Esophagus muscularis mucosa (tissue), 4 donors: ENCODE data around the gene RABAC1. TPM values are rescaled to one million over a fixed set of nuclear protein-coding genes. Genes with fewer than 3 reads are reported as not detected.

Source experiments
- DNase-seq: peaks from one replicate; pipeline ENCODE4 v3.0.0-alpha.2; 2017; ENCODE audit errors: extremely low spot score
- H3K27ac ChIP-seq, 4 donors: fragments of 200-600 bp; sonication (generic); replicated peaks in 1 of 4; 1 replicate in 3 of 4; 2 replicates in 1 of 4; pipeline ENCODE4 v1.5.1; 2016 to 2019; ENCODE audit warnings: mild to moderate bottlenecking in 1 of 4
- H3K27me3 ChIP-seq, 4 donors: fragments of 200-600 bp; sonication (generic); one replicate each; pipeline versions ENCODE4 v1.5.1 to v1.6.0; 2016 to 2019
- H3K36me3 ChIP-seq, 4 donors: fragments of 200-600 bp; sonication (generic); one replicate each; pipeline ENCODE4 v1.5.1; 2016 to 2019
- H3K4me1 ChIP-seq, 4 donors: fragments of 200-600 bp; sonication (generic); one replicate each; pipeline ENCODE4 v1.5.1; 2016 to 2019
- H3K4me3 ChIP-seq, 4 donors: fragments of 200-600 bp; sonication (generic); 1 replicate in 2 of 4; 2 replicates in 2 of 4; pipeline ENCODE4 v1.5.1; 2016 to 2019; ENCODE audit warnings: mild to moderate bottlenecking in 4 of 4, moderate library complexity in 1 of 4
- H3K9me3 ChIP-seq, 4 donors: fragments of 200-600 bp; sonication (generic); 1 replicate in 3 of 4; 2 replicates in 1 of 4; pipeline ENCODE4 v1.5.1; 2016 to 2019
- EP300 ChIP-seq: sonication (generic); formaldehyde crosslinking; IDR thresholded peaks from one replicate; pipeline ENCODE4 v1.6.1; 2017; ENCODE audit warnings: antibody characterized with exemption
- POLR2A ChIP-seq: fragments of 450-650 bp; IDR thresholded peaks from one replicate; pipeline ENCODE4 v1.6.1; 2017; ENCODE audit warnings: antibody characterized with exemption, moderate library complexity, mild to moderate bottlenecking, low read depth
- POLR2AphosphoS5 ChIP-seq, 2 donors: sonication (generic); formaldehyde crosslinking; IDR thresholded peaks; one replicate each; pipeline ENCODE4 v1.6.1; 2017; ENCODE audit warnings: antibody characterized with exemption in 2 of 2
- WGBS: methylation state at CpG from one replicate; pipeline ENCODE4 v1.1.5; 2018; 5-methylcytosine and 5-hydroxymethylcytosine counted together
- intact Hi-C: fragments of 100-400 bp; cut with DNase I; formaldehyde crosslinking; loops from one replicate; pipeline ENCODE4 v1.15.1; 2023
- total RNA-seq, 4 donors: library from RNA; depleted of rRNA; stranded (reverse); fragments of >200 nt; gene quantifications; one replicate each; pipeline versions ENCODE4 v1.1.0 to v1.2.1, GENCODE V29; 2016
- TF ChIP-seq, protein P1 (sequence below), 3 experiments: fragments of 200-600 bp in 2 of 3; fragments of 450-650 bp in 1 of 3; sonication (generic) in 2 of 3; IDR thresholded peaks; one replicate each; pipeline ENCODE4 v1.5.1; 2017 to 2019; ENCODE audit warnings: antibody characterized with exemption in 3 of 3, mild to moderate bottlenecking in 2 of 3, moderate library complexity in 1 of 3

The RABAC1 gene
- total RNA-seq, 4 donors from 2014 or later: 142 to 250 (median 201) TPM

DNA sequence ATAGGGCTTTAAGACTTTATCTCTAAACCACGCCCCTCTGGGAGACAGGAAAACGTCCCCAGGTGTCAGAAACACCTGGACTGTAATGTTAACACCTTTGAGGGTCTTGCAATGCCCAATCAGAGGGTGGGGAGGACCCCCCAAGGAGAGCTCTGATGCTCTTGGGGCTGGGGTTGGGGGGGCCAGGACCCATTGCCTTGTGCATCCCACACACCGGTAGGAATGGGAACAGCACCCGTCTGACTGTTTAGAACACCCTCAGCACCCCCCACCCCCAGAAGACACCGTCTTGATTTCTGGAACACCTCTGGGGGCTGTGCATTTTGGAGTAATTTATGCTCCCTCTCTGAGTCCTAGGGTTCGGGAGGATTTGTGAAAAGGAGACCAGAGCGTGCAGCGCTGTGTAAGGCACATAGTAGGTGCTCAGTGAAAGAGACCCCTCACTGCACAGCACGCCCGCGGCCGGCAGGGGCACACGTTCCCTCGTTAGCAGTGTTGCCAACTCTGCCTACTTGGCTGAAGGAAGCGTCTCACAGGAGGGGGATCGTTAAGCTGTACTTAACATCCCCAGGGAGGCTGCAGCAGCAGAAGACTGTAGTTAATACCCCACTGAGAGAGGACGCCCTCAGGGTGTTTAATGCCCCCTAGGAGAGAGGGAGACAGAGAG lies 28.1 kb downstream of the RABAC1 start:
- no peak overlapping the region for H3K27ac ChIP-seq
- peaks cover 5 to 100% (median 87%) of the 10 kb centered on the region in 4 donors for H3K27me3 ChIP-seq
- H3K36me3 ChIP-seq: no peaks in the 10 kb centered on the region
- intact Hi-C loops: no loop called here
- 6% methylated on average over 16 of the region's 17 CpGs for WGBS
- peaks cover 17 to 47% (median 44%) of the 10 kb centered on the region in 4 donors for H3K4me1 ChIP-seq
- DNase-seq: no peak
- TF ChIP-seq, protein P1, sequence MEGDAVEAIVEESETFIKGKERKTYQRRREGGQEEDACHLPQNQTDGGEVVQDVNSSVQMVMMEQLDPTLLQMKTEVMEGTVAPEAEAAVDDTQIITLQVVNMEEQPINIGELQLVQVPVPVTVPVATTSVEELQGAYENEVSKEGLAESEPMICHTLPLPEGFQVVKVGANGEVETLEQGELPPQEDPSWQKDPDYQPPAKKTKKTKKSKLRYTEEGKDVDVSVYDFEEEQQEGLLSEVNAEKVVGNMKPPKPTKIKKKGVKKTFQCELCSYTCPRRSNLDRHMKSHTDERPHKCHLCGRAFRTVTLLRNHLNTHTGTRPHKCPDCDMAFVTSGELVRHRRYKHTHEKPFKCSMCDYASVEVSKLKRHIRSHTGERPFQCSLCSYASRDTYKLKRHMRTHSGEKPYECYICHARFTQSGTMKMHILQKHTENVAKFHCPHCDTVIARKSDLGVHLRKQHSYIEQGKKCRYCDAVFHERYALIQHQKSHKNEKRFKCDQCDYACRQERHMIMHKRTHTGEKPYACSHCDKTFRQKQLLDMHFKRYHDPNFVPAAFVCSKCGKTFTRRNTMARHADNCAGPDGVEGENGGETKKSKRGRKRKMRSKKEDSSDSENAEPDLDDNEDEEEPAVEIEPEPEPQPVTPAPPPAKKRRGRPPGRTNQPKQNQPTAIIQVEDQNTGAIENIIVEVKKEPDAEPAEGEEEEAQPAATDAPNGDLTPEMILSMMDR (IDR thresholded peaks at IDR 0.05): no peak
- no peak for TF ChIP-seq POLR2AphosphoS5 (IDR thresholded peaks at IDR 0.05)
- H3K4me3 ChIP-seq: no peak overlapping the region
- no peaks in the 10 kb centered on the region for H3K9me3 ChIP-seq

DNA sequence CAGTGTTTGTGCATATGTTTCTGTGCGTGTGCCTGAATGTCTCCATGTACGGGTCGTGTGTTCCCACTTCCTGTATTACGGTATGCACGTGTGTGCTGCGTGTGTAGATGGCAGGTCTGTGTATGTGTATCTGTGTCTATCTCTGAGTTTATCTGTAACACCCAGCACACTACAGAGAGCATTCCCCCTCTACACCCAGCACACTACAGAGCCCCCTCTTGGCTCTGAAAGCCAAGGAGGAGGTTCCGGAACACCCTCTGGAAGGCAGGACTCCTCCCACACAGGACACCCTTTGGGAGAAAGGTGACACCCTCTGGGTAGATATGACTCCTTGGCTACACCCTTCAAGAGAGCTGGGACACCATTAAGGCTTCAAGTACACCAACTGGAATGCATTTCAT lies 28.8 kb downstream of the RABAC1 start:
- peaks cover 5 to 100% (median 84%) of the 10 kb centered on the region in 4 donors for H3K27me3 ChIP-seq
- peaks cover 17 to 40% (median 36%) of the 10 kb centered on the region in 4 donors for H3K4me1 ChIP-seq
- no peak overlapping the region for H3K4me3 ChIP-seq
- no peak for DNase-seq
- no peak for TF ChIP-seq POLR2A
- no peak for TF ChIP-seq EP300
- TF ChIP-seq, protein P1 (IDR thresholded peaks at IDR 0.05): no peak
- no peak for TF ChIP-seq POLR2AphosphoS5 (IDR thresholded peaks at IDR 0.05)
- WGBS: 11% methylated on average over 7 of the region's 7 CpGs
- H3K36me3 ChIP-seq: no peaks in the 10 kb centered on the region
- intact Hi-C loops: no loop called here
- H3K9me3 ChIP-seq: no peaks in the 10 kb centered on the region
- H3K27ac ChIP-seq: no peak overlapping the region

DNA sequence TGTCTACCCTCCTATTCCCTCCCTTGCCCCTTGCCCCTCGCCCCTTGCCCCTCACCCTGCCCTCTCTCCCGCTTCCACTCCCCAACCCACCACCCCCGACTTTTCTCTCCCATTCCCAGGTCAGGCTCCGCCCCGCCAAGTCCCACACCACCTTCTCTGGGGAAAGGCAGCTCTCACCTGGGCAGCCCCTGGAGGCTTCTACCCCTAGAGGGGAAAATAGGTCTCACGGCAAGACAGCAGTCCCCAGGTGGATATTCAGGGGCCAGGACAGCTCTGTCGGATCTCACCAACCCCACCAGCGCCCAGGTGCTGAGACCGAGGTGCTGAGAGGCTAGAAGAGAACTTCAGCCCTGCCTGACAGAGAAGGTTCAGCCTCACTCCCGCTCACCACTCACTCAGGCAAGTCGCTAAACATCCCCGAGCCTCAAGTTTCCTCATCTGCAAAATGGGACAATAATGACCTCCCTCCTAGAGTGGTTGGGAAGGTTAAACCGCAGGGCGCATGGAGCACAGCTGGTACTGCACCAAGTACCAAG lies 29.5 kb downstream of the RABAC1 start:
- WGBS: 22% methylated on average over 8 of the region's 14 CpGs
- no peaks in the 10 kb centered on the region for H3K9me3 ChIP-seq
- H3K4me1 ChIP-seq: peaks cover 17 to 35% (median 31%) of the 10 kb centered on the region in 4 donors
- no peak for TF ChIP-seq EP300
- no peak for TF ChIP-seq POLR2AphosphoS5 (IDR thresholded peaks at IDR 0.05)
- TF ChIP-seq, protein P1 (IDR thresholded peaks at IDR 0.05): no peak
- no peak for TF ChIP-seq POLR2A
- H3K27ac ChIP-seq: no peak overlapping the region
- H3K27me3 ChIP-seq: peaks cover 5 to 100% (median 85%) of the 10 kb centered on the region in 4 donors
- H3K4me3 ChIP-seq: no peak overlapping the region
- no peaks in the 10 kb centered on the region for H3K36me3 ChIP-seq
- intact Hi-C loops: no loop called here
- no peak for DNase-seq

DNA sequence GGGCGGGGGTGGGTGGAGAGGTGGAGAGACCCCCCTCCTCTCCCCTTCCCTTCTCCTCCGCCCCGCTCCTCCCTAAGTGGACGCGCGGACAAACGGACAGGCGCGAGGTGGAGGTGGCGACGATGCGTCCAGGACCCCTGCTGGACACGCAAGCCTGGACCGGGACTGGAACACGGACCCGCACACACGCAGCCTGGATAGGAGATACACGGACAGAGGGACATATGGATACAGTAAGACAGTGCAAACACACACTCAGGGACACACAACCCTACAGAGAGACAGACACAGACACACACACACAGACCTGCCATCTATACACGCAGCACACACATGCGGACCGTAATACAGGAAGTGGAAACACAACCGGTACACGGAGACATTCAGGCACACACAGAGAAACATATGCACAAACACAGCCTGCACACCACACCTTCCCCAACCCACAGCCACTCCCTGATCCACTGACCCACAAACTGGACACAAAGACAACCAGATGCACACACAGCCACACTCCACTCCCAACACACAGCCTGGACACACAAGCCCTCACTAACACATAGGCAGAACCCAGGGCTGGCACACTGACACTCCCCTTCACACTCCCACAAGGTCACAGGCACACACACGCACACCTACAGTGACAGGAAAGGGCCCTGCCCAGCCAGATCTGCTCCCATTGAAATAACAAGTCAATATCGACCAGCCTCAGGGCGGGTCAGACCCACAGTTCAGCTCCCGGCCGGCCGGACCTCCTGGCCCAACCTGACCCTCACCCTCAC lies 30.2 kb downstream of the RABAC1 start:
- WGBS: 4% methylated on average over 24 of the region's 29 CpGs
- Histone ChIP-seq H3K27ac (no peak overlapping the region), H3K4me1 (peaks cover 17 to 35% (median 30%) of the 10 kb centered on the region in 4 donors), H3K36me3 (no peaks in the 10 kb centered on the region), H3K27me3 (peaks cover 5 to 100% (median 85%) of the 10 kb centered on the region in 4 donors), H3K4me3 (peak overlapping the region; percentile 39 to 58 (median 44)), H3K9me3 (no peaks in the 10 kb centered on the region)
- no peak for DNase-seq
- intact Hi-C loops: no loop called here
- TF ChIP-seq, protein P1 (IDR thresholded peaks at IDR 0.05): no peak
- TF ChIP-seq POLR2AphosphoS5 (IDR thresholded peaks at IDR 0.05) (no peak), EP300 (no peak), POLR2A (no peak)
